WTC11 (cell line): ENCODE measurements around the gene EYS. TPM values are rescaled to one million over a fixed set of nuclear protein-coding genes. Genes with fewer than 3 reads are reported as not detected.

Experiments used
- ATAC-seq: fragments of 200-7000 bp; cut with Tn5 transposase; 2 replicates; pipeline ENCODE4 v1.10.0; 2021; ENCODE audit warnings: mild to moderate bottlenecking, moderate library complexity
- CTCF ChIA-PET: fragments of 300-600 bp; sonication (Branson Sonifier 250); formaldehyde crosslinking; loops from one replicate; lab custom pipeline; 2021; ENCODE audit warnings: antibody characterized with exemption; lab: Charles Lee
- POLR2A ChIA-PET: fragments of 350-600 bp; sonication (Branson Sonifier 250); formaldehyde crosslinking; loops from one replicate; lab custom pipeline; 2021; ENCODE audit warnings: antibody characterized with exemption; lab: Charles Lee
- DNase-seq: peaks from one replicate; pipeline ENCODE4 v3.0.0; 2021; ENCODE audit warnings: low spot score
- H3K27ac Mint-ChIP-seq: 2 replicates; pipeline ENCODE4 v1.8.0; 2021; ENCODE audit warnings: mixed read lengths
- H3K27me3 Mint-ChIP-seq: 2 replicates; pipeline ENCODE4 v1.8.0; 2021; ENCODE audit warnings: low read depth, mild to moderate bottlenecking, moderate library complexity, mixed read lengths
- H3K36me3 Mint-ChIP-seq: 2 replicates; pipeline ENCODE4 v1.8.0; 2021; ENCODE audit warnings: mixed read lengths
- H3K4me1 Mint-ChIP-seq: 2 replicates; pipeline ENCODE4 v1.8.0; 2022; ENCODE audit warnings: mixed read lengths
- H3K4me3 Mint-ChIP-seq: 2 replicates; pipeline ENCODE4 v1.8.0; 2021; ENCODE audit warnings: mild to moderate bottlenecking, moderate library complexity, mixed read lengths
- H3K9me3 Mint-ChIP-seq: 2 replicates; pipeline ENCODE4 v1.8.0; 2021; ENCODE audit warnings: mixed read lengths
- ATF1 ChIP-seq: sonication (generic); formaldehyde crosslinking; IDR thresholded peaks from 2 replicates; pipeline ENCODE4 v1.8.1; 2023; ENCODE audit warnings: mild to moderate bottlenecking, moderate library complexity, missing genetic modification reagents
- CREB1 ChIP-seq: sonication (generic); formaldehyde crosslinking; IDR thresholded peaks from 2 replicates; pipeline ENCODE4 v1.8.0; 2023; ENCODE audit warnings: mild to moderate bottlenecking, missing genetic modification reagents
- ESRRA ChIP-seq: sonication (generic); formaldehyde crosslinking; IDR thresholded peaks from 2 replicates; pipeline ENCODE4 v1.8.1; 2022; ENCODE audit warnings: mild to moderate bottlenecking, missing genetic modification reagents, borderline replicate concordance
- ETV6 ChIP-seq: sonication (generic); formaldehyde crosslinking; IDR thresholded peaks from 2 replicates; pipeline ENCODE4 v1.8.1; 2022; ENCODE audit warnings: mild to moderate bottlenecking, missing genetic modification reagents
- FOXP1 ChIP-seq: sonication (generic); formaldehyde crosslinking; IDR thresholded peaks from 2 replicates; pipeline ENCODE4 v1.8.0; 2022; ENCODE audit warnings: missing genetic modification reagents, mild to moderate bottlenecking, moderate library complexity, borderline replicate concordance
- GABPB1 ChIP-seq: sonication (generic); formaldehyde crosslinking; IDR thresholded peaks from 2 replicates; pipeline ENCODE4 v1.8.1; 2023; ENCODE audit warnings: mild to moderate bottlenecking, missing genetic modification reagents
- IRF2 ChIP-seq: sonication (generic); formaldehyde crosslinking; IDR thresholded peaks from 2 replicates; pipeline ENCODE4 v1.8.0; 2022; ENCODE audit warnings: low read depth, missing genetic modification reagents, borderline replicate concordance
- KAT7 ChIP-seq: sonication (generic); formaldehyde crosslinking; IDR thresholded peaks from 2 replicates; pipeline ENCODE4 v1.8.1; 2023; ENCODE audit warnings: missing genetic modification reagents, mild to moderate bottlenecking, borderline replicate concordance
- NFATC4 ChIP-seq: fragments of 250-450 bp; sonication (Bioruptor Pico); IDR thresholded peaks from 2 replicates; pipeline ENCODE4 v1.9.0; 2021; ENCODE audit warnings: mild to moderate bottlenecking
- NR2C2 ChIP-seq: sonication (generic); formaldehyde crosslinking; IDR thresholded peaks from 2 replicates; pipeline ENCODE4 v1.8.0; 2022; ENCODE audit warnings: mild to moderate bottlenecking, missing genetic modification reagents
- OVOL2 ChIP-seq: fragments of 250-450 bp; sonication (Bioruptor Pico); IDR thresholded peaks from 2 replicates; pipeline ENCODE4 v1.9.0; 2021; ENCODE audit warnings: mild to moderate bottlenecking, borderline replicate concordance
- RORB ChIP-seq: fragments of 250-450 bp; sonication (Bioruptor Pico); IDR thresholded peaks from 2 replicates; pipeline ENCODE4 v1.9.0; 2021; ENCODE audit warnings: mild to moderate bottlenecking
- ZNF281 ChIP-seq: sonication (generic); formaldehyde crosslinking; IDR thresholded peaks from 2 replicates; pipeline ENCODE4 v1.8.0; 2023; ENCODE audit warnings: mild to moderate bottlenecking, missing genetic modification reagents
- ZNF512 ChIP-seq: sonication (generic); formaldehyde crosslinking; IDR thresholded peaks from 2 replicates; pipeline ENCODE4 v1.8.1; 2022; ENCODE audit warnings: missing genetic modification reagents, borderline replicate concordance
- ZSCAN18 ChIP-seq: fragments of 250-450 bp; sonication (Bioruptor Pico); IDR thresholded peaks from 2 replicates; pipeline ENCODE4 v2.1.2; 2022; ENCODE audit warnings: mild to moderate bottlenecking, moderate library complexity
- total RNA-seq: library from RNA; stranded (reverse); gene quantifications from 3 replicates; pipeline ENCODE4 v1.2.3, GENCODE V29; 2021
- TF ChIP-seq, protein P1 (sequence below): sonication (generic); formaldehyde crosslinking; IDR thresholded peaks from 2 replicates; pipeline ENCODE4 v1.8.1; 2023; ENCODE audit warnings: mild to moderate bottlenecking, missing genetic modification reagents
- TF ChIP-seq, protein P2 (sequence below): sonication (generic); formaldehyde crosslinking; IDR thresholded peaks from 2 replicates; pipeline ENCODE4 v1.8.1; 2022; ENCODE audit warnings: low read depth, mild to moderate bottlenecking, moderate library complexity, missing genetic modification reagents, borderline replicate concordance
- TF ChIP-seq, protein P3 (sequence below): fragments of 250-450 bp; sonication (Bioruptor Pico); IDR thresholded peaks from 2 replicates; pipeline ENCODE4 v1.9.0; 2021; ENCODE audit warnings: moderate library complexity, mild to moderate bottlenecking, inconsistent platforms, borderline replicate concordance
- TF ChIP-seq, protein P4 (sequence below): sonication (generic); formaldehyde crosslinking; conservative IDR thresholded peaks from 2 replicates; pipeline ENCODE4 v1.8.1; 2023; ENCODE audit warnings: mild to moderate bottlenecking, low read depth, missing genetic modification reagents, moderate library complexity

The EYS gene
- total RNA-seq, 1 experiment from 2014 or later = not detected

GRCh38 chr6:64037427-64037826, 1669.6 kb downstream of the EYS start:
- H3K27me3 Mint-ChIP-seq = no peaks in the 10 kb centered on the region
- CTCF ChIA-PET = no interaction called here
- H3K27ac Mint-ChIP-seq = no peak overlapping the region
- ATAC-seq (no peak), DNase-seq (no peak)
- no peak for TF ChIP-seq ZNF512 (CRISPR knock-in tag)
- no peak for TF ChIP-seq ESRRA (CRISPR knock-in tag)
- no peak for TF ChIP-seq ZSCAN18
- no peak for TF ChIP-seq ATF1 (CRISPR knock-in tag)
- no peak for TF ChIP-seq CREB1 (CRISPR knock-in tag)
- no peak for TF ChIP-seq FOXP1
- TF ChIP-seq, protein P1, sequence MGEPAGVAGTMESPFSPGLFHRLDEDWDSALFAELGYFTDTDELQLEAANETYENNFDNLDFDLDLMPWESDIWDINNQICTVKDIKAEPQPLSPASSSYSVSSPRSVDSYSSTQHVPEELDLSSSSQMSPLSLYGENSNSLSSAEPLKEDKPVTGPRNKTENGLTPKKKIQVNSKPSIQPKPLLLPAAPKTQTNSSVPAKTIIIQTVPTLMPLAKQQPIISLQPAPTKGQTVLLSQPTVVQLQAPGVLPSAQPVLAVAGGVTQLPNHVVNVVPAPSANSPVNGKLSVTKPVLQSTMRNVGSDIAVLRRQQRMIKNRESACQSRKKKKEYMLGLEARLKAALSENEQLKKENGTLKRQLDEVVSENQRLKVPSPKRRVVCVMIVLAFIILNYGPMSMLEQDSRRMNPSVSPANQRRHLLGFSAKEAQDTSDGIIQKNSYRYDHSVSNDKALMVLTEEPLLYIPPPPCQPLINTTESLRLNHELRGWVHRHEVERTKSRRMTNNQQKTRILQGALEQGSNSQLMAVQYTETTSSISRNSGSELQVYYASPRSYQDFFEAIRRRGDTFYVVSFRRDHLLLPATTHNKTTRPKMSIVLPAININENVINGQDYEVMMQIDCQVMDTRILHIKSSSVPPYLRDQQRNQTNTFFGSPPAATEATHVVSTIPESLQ (CRISPR knock-in tag) = no peak
- no peak for TF ChIP-seq GABPB1 (CRISPR knock-in tag)
- TF ChIP-seq ZNF281 = no peak
- TF ChIP-seq, protein P2, sequence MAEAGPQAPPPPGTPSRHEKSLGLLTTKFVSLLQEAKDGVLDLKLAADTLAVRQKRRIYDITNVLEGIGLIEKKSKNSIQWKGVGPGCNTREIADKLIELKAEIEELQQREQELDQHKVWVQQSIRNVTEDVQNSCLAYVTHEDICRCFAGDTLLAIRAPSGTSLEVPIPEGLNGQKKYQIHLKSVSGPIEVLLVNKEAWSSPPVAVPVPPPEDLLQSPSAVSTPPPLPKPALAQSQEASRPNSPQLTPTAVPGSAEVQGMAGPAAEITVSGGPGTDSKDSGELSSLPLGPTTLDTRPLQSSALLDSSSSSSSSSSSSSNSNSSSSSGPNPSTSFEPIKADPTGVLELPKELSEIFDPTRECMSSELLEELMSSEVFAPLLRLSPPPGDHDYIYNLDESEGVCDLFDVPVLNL = no peak
- TF ChIP-seq, protein P3, sequence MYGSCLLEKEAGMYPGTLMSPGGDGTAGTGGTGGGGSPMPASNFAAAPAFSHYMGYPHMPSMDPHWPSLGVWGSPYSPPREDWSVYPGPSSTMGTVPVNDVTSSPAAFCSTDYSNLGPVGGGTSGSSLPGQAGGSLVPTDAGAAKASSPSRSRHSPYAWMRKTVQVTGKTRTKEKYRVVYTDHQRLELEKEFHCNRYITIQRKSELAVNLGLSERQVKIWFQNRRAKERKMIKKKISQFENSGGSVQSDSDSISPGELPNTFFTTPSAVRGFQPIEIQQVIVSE (CRISPR knock-in tag) = no peak
- no peak for TF ChIP-seq ETV6 (CRISPR knock-in tag)
- TF ChIP-seq NFATC4 = no peak
- TF ChIP-seq NR2C2 (CRISPR knock-in tag) = no peak
- no peak for TF ChIP-seq IRF2 (CRISPR knock-in tag)
- no peak for TF ChIP-seq OVOL2 (CRISPR knock-in tag)
- no peak for TF ChIP-seq RORB (CRISPR knock-in tag)
- no peak for TF ChIP-seq KAT7 (CRISPR knock-in tag)
- TF ChIP-seq, protein P4, sequence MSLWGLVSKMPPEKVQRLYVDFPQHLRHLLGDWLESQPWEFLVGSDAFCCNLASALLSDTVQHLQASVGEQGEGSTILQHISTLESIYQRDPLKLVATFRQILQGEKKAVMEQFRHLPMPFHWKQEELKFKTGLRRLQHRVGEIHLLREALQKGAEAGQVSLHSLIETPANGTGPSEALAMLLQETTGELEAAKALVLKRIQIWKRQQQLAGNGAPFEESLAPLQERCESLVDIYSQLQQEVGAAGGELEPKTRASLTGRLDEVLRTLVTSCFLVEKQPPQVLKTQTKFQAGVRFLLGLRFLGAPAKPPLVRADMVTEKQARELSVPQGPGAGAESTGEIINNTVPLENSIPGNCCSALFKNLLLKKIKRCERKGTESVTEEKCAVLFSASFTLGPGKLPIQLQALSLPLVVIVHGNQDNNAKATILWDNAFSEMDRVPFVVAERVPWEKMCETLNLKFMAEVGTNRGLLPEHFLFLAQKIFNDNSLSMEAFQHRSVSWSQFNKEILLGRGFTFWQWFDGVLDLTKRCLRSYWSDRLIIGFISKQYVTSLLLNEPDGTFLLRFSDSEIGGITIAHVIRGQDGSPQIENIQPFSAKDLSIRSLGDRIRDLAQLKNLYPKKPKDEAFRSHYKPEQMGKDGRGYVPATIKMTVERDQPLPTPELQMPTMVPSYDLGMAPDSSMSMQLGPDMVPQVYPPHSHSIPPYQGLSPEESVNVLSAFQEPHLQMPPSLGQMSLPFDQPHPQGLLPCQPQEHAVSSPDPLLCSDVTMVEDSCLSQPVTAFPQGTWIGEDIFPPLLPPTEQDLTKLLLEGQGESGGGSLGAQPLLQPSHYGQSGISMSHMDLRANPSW (CRISPR knock-in tag) = no peak
- H3K4me3 Mint-ChIP-seq = no peak overlapping the region
- POLR2A ChIA-PET = no interaction called here
- peaks cover 22% of the 10 kb centered on the region for H3K9me3 Mint-ChIP-seq
- no peaks in the 10 kb centered on the region for H3K4me1 Mint-ChIP-seq
- peaks cover 3% of the 10 kb centered on the region; the same call in 1 of the 2 replicates for H3K36me3 Mint-ChIP-seq
